ENCODE results near the gene ERV3-1.
"Not testable (repeated sequence)": the region's sequence is repeated elsewhere in the genome, so short reads cannot be mapped to it uniquely, and the experiment has no call there.

Gene ERV3-1

DNA sequence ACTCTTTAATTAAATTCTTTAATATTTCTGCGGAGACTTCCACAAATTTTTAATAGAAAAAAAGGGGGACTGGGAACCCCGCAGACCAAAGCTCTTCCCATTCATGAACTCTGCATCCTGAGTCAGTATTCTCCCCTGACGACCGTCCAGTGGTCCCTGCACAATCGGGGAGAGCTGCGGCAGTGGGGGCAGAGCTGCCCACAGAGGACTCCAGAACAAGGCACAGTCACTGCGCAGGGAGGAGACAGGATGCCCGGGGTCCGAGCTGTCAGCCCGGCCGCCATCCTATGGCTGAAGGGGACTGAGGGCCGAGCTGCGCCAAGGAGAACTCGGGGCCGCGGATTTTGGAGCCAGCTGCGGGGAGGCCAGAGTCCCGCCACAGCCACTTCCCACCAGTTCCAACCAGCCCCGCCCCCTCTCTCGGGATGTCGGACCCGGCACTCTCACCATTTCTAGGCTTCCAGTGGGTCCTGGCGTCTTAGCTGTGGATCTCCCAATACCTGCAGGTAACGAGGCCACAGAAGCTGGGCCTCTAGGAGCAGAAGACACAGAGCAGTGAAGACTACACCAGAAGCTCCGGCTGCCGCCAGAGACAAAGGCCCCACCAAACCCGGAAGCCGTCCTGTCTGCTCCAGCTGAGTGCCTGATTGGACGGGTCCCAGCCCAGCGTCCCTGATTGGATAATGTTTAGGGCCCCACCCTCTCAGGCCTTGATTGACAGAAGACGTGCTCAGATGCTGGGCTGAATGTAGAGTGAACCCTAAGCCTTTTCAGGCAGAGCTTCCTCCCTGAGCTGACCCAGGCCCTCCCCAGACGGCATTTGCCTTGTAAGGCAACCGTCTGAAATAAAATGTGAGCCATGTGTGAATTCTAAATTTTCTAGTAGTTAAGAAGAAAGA, at the start of gene ERV3-1:
TSS of gene ERV3-1 (minus strand) at position 594 of the 899 bp plus-strand sequence. CDS start 13,661 bp downstream, outside the sequence.
- peak; percentile 92 for DNase-seq

DNA sequence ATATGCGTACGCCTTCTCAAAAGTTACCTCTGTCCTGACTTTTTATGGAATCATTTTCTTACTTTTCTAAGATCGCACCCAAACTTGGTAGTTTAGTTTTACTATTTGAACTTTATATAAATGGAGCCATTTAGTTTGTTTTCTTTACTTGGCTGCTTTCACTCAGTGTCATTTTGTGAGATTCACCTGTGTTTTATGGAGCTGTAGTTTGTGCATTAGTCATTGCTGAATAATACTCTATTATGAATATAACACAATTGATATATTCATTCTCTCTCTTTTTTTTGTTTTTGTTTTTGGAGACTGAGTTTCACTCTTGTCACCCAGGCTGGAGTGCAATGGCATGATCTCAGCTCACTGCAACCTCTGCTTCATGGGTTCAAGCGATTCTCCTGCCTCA, 49.3 kb upstream of the ERV3-1 start:
- not testable (repeated sequence) for DNase-seq

GRCh38 chr7:65054466-65054994, 48.0 kb upstream of the ERV3-1 start:
- not testable (repeated sequence) for DNase-seq

- DNase-seq = not testable (repeated sequence)
Observed at GRCh38 chr7:65051654-65052053, 45.2 kb upstream of the ERV3-1 start.

GRCh38 chr7:65051139-65051538, 44.7 kb upstream of the ERV3-1 start:
- not testable (repeated sequence) for DNase-seq

DNA sequence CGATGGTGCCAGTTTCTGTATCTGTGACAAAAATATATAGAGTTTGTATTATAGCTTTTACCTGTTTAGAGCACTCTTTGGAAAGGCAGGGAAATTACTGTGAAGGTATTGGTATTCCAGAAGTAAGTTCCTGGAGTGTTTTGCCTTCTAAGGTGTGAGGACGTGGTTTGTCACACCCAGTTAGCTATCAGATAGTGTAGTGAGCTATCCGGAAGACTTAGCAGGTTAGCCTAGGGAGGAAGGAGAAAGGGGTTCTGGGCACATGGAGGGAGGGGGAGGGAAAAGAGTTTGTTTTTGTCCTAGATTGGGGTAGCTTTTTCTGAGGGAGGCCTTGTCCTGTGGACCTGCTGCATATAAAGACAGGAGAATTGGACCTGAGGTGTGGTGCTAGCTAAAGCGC, 39.8 kb upstream of the ERV3-1 start:
- DNase-seq = not testable (repeated sequence)

GRCh38 chr7:65045589-65045988, 39.1 kb upstream of the ERV3-1 start:
- not testable (repeated sequence) for DNase-seq

GRCh38 chr7:65038767-65039166, 32.3 kb upstream of the ERV3-1 start:
- not testable (repeated sequence) for DNase-seq

DNA sequence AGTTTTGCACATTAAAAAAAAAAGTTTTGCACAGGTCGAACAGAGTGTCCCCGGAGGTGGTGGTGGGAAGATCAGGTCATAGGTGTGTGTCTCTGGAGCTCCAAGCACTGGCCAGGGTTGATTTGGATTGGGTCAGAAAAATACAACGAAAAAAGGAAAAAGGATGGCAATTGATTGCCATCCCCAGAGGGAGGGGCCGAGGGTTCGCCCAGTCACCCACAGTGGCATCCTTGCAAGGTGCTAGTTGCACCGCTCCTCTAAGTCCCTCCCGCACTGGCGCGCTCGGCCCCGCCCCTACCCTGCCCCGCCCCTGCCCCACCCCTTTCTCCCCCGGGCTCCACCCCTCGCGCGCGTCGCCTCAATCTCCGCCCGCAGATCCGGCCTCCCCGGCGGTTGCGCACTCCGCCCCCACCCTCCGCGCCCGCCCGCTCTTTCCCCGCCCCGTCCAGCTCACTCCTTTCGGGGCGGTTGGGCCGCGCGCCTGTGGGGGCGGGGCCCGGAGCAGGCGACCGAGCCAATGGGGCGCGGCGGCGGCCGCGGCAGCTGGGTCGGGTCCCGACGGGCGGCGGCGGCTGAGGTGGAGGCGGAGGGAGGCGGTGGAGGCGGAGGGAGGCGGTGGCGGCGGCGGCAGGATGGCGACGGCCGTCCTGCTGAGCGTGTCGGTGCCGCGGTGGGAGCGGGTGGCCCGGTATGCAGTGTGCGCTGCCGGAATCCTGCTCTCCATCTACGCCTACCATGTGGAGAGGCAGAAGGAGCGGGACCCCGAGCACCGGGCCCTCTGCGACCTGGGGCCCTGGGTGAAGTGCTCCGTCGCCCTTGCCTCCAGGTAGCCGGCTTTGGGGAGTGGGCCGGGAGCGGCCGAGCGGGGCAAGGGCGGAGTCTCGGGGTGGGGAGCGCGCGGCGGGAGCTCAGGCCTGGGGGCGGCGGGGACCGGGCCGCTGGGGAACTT, 31.5 kb upstream of the ERV3-1 start:
- DNase-seq = peak; percentile 74 to 78

DNA sequence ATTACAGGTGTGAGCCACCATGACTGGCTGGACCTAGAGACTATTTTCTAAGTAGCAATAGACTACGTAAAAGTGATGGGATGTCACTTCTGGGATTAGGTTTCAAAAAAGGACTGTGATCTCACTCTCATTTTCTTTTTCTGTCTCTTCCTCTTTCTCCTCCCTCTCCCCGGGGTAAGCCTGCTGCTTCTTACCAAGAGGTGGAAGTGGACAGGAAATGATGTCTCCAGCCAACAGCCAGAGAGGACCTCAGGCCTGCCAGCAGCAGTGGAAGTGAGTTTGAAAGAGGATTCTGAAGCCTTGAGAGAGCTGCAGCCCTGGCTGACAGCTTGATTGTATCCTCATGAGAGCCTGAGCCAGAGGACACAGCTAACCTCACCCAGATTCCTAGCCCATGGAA, 30.0 kb upstream of the ERV3-1 start:
- DNase-seq = peak; percentile 54 to 63

- not testable (repeated sequence) for DNase-seq
Observed at GRCh38 chr7:65035469-65035868, 29.0 kb upstream of the ERV3-1 start.

DNA sequence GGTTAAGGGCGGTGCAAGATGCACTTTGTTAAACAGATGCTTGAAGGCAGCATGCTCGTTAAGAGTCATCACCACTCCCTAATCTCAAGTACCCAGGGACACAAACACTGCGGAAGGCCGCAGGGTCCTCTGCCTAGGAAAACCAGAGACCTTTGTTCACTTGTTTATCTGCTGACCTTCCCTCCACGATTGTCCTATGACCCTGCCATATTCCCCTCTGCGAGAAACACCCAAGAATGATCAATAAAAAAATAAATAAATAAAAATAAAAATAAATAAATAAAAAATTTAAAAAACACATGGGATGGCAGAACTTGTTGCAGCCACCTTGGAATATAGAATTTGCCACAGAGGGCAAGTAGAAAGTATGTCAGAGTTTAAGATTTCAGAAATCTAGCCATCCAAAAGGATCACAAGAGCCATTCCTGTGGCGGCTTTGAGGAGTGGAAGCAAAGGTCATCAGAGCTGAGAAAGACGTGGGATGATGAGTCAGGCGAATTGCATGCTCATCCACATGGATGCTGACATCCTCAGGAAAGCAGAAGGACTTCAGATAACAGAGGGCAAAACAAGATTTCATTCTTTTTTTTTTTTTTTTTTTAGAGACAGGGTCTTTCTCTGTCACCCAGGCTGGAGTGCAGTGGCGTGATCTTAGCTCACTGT, 27.8 kb upstream of the ERV3-1 start:
- DNase-seq = not testable (repeated sequence)

GRCh38 chr7:65033391-65033790, 26.9 kb upstream of the ERV3-1 start:
- not testable (repeated sequence) for DNase-seq

- DNase-seq = not testable (repeated sequence)
Observed at GRCh38 chr7:65025023-65025422, 18.5 kb upstream of the ERV3-1 start.

DNA sequence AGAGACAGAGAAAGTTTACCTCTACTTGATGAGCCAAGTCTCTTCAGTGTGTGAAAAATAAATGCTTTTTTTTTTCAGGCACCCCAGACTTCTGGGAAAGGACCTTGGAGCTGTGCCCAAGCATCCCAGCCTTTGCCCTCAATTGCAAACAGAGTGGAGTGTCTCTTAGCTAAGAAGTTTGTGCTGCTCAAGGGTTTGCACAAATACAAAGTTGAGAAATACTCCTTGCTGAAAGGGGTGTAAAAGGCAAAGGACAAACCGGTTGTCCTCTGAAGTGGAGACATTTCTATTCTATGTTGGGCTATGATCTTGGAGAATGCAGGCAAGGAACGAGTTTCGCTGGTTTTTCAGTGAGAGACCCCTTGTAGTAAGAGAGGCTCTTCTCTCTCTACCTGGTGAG, 14.5 kb upstream of the ERV3-1 start:
- DNase-seq = not testable (repeated sequence)

DNA sequence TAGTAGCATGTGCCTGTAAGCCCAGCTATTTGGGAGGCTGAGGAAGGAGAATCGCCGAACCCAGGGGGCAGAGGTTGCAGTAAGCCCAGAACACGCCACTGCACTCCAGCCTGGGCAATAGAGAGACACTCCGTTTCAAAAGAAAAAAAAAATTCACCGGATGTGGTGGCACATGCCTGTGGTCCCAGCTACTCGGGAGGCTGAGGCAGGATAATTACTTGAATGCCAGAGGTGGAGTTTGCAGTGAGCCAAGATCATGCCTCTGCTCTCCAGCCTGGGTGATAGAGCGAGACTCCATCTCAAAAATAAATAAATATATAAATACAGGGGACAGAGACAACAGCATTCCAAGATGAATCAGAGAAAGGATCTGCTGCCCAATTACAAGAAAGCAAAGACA, 3.4 kb upstream of the ERV3-1 start:
- DNase-seq = not testable (repeated sequence)

DNA sequence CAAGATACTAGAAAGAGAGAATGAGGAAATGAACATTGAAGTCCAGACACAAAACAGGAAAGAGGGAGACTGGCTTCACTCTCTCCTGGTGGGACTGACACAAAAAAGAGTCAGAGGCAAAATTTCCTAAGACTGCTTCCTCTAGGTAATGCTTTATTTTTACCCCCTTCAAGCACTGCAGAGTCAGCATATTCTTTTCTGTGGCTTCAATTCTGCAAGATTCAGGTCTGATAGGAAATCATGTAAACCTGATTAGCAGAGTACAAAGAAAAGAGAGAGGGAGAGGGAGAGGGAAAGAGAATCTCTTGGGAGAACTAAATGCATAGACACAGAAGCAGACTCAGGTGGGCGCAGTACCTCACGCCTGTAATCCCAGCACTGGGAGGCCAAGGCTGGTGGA, 2.9 kb upstream of the ERV3-1 start:
- not testable (repeated sequence) for DNase-seq

DNA sequence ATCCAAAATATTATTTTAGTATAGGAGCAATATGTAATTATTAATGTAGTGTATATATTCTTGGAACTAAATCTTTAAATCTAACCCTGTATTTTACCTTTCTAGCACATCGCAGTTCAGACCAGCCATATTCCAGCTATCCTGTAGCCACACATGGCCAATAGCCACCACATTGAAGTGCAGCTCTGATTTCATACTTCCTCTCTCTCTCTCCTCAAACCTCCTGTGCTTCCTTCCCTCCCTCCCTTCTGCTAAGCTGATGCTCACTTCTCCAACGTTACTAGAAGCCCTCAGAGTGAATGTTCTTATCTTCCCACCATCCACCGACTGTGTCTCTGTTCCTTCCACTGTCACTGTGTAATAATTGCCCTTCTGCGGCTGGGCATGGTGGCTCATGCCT, 549 bp upstream of the ERV3-1 start:
- DNase-seq = peak; percentile 27 to 35

- DNase-seq = no peak
Observed at GRCh38 chr7:65004575-65004974, 1.9 kb downstream of the ERV3-1 start.

DNA sequence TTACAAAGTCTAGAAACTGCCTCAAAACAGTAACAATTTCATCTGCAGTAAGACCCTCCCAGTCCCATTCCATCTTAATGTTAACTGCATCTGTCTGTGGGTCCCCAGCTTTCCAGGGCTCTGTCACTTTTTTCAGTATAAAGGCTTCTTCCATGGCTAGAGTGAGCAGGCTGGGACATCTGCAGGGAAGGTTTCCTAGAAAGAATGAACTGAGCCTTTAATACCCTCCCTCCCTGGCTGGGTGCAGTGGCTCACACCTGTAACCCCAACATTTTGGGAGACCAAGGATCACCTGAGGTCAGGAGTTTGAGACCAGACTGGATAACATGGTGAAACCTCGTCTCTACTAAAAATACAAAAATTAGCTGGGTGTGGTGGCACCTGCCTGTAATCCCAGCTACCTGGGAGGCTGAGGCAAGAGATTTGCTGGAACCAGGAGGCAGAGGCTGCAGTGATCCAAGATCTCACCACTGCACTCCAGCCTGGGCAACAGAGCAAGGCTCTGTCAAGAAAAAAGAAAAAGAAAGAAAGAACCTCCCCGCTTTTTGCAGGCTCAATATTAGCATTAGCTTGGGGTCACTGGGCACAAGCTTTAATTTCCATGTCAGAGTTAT, 3.4 kb downstream of the ERV3-1 start:
- no peak for DNase-seq

DNA sequence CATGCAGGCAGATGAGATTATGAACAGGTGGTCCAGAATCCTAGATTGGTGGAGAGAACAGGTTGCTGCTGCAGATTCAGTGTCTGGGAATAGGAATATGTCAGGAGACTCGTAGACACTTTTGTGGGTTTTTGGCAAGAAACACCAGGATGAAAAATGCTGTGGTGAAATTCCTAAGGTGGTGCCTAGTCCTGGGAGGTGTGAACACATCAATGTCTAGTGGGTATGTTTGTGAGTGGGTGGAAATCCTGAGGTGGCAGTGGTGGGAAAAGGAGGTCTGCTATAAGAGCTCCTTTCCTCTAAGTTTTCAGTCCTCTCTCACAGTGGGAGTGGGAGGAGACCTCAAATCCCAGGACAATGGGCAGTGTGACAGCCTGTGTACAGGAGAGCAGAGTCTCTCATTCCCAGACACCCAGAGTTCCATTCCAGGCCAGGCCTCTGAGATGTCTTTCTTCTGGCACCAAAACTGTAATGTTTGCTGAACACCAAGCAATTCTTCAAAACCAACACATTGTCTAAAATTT, 5.1 kb downstream of the ERV3-1 start:
- no peak for DNase-seq

Data from AML-193 (cell line).